GM12874 (cell line): ENCODE measurements around the gene KCNC1.

ENCODE experiments used
- TF ChIP-seq, protein P1 (sequence below): IDR thresholded peaks from 2 replicates; pipeline ENCODE4 v1.5.1; 2011; ENCODE audit warnings: low read depth, mild to moderate bottlenecking, control low read depth, low read length, moderate library complexity; ENCODE audit not compliant: insufficient read depth

Gene KCNC1

GRCh38 chr11:17767914-17768313, 33.3 kb downstream of the KCNC1 start:
- TF ChIP-seq, protein P1, sequence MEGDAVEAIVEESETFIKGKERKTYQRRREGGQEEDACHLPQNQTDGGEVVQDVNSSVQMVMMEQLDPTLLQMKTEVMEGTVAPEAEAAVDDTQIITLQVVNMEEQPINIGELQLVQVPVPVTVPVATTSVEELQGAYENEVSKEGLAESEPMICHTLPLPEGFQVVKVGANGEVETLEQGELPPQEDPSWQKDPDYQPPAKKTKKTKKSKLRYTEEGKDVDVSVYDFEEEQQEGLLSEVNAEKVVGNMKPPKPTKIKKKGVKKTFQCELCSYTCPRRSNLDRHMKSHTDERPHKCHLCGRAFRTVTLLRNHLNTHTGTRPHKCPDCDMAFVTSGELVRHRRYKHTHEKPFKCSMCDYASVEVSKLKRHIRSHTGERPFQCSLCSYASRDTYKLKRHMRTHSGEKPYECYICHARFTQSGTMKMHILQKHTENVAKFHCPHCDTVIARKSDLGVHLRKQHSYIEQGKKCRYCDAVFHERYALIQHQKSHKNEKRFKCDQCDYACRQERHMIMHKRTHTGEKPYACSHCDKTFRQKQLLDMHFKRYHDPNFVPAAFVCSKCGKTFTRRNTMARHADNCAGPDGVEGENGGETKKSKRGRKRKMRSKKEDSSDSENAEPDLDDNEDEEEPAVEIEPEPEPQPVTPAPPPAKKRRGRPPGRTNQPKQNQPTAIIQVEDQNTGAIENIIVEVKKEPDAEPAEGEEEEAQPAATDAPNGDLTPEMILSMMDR = no peak

- TF ChIP-seq, protein P1 = no peak
These were observed 34.0 kb downstream of the KCNC1 start for GRCh38 chr11:17768547-17768946.

GRCh38 chr11:17769218-17769617, 34.6 kb downstream of the KCNC1 start:
- TF ChIP-seq, protein P1 = no peak

- TF ChIP-seq, protein P1 = peak; percentile 49
These were observed 35.6 kb downstream of the KCNC1 start for GRCh38 chr11:17770048-17770652.

GRCh38 chr11:17770917-17771316, 36.3 kb downstream of the KCNC1 start:
- TF ChIP-seq, protein P1 = no peak

DNA sequence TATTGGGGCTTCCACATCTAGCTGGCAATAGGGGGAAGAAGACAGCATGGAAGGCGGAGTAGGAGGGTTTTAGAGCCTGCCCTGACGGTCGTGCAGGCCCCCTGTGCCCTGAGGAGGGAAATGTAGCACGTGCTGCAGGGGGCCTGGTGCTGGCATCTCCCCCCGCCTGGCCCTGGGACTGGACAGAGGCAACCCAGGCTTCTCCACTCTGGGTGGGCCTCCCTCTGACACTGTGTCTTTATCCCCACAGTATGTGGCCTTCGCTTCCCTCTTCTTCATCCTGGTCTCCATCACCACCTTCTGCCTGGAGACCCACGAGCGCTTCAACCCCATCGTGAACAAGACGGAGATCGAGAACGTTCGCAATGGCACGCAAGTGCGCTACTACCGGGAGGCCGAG, 36.8 kb downstream of the KCNC1 start:
- TF ChIP-seq, protein P1 = no peak

- TF ChIP-seq, protein P1 = no peak
These were observed 37.3 kb downstream of the KCNC1 start for GRCh38 chr11:17771841-17772401.
